Measurements from ENCODE around the gene NTSR1.

The NTSR1 gene

DNA sequence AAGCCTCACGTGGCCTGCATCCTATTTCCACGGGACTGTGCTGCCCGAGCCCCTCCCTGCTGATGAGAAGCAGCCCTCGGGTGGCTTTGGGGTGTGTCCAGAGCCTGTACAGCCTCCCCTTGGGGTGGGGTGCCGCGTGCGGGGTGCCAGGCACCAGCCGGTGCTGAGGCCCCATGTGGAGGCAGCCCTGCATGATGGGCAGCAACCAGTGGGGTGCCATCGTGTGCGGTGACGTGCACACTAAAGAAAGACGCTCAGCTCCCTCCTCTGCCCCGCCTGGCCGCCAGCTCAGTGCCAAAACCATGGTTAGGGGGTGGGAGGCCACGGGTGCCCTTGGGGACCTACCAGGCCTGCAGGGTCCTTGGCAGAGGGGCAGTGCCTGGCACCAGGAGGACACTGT is 26.2 kb downstream of the NTSR1 start:
- peaks cover 21% of the 10 kb centered on the region for H3K4me1 ChIP-seq (ENCODE audit: control insufficient read depth, insufficient read depth, low read length, poor library complexity, severe bottlenecking)
- WGBS, 2 experiments (ENCODE audit: insufficient coverage in 2 of 2), result 90 to 91% methylated on average over 9 to 15 of the region's 15 CpGs
- no peaks in the 10 kb centered on the region for H3K36me3 ChIP-seq (ENCODE audit: control insufficient read depth, insufficient read depth, low read length)
- no peaks in the 10 kb centered on the region for H3K9me3 ChIP-seq (ENCODE audit: control insufficient read depth, low read length)
- H3K4me3 ChIP-seq (ENCODE audit: extremely low read depth, insufficient read depth, low read length, poor library complexity, severe bottlenecking), result no peak overlapping the region
- no peak overlapping the region for H3K27ac ChIP-seq (ENCODE audit: low read depth, low read length, severe bottlenecking)

- peaks cover 25% of the 10 kb centered on the region for H3K4me1 ChIP-seq (ENCODE audit: control insufficient read depth, insufficient read depth, low read length, poor library complexity, severe bottlenecking)
- WGBS, 2 experiments (ENCODE audit: insufficient coverage in 2 of 2), result 85 to 96% methylated on average over 4 to 7 of the region's 19 CpGs
- no peak overlapping the region for H3K27ac ChIP-seq (ENCODE audit: low read depth, low read length, severe bottlenecking)
- no peak overlapping the region for H3K4me3 ChIP-seq (ENCODE audit: extremely low read depth, insufficient read depth, low read length, poor library complexity, severe bottlenecking)
- H3K36me3 ChIP-seq (ENCODE audit: control insufficient read depth, insufficient read depth, low read length), result no peaks in the 10 kb centered on the region
- no peaks in the 10 kb centered on the region for H3K9me3 ChIP-seq (ENCODE audit: control insufficient read depth, low read length)
These were observed 26.7 kb downstream of the NTSR1 start for GRCh38 chr20:62735331-62735821.

DNA sequence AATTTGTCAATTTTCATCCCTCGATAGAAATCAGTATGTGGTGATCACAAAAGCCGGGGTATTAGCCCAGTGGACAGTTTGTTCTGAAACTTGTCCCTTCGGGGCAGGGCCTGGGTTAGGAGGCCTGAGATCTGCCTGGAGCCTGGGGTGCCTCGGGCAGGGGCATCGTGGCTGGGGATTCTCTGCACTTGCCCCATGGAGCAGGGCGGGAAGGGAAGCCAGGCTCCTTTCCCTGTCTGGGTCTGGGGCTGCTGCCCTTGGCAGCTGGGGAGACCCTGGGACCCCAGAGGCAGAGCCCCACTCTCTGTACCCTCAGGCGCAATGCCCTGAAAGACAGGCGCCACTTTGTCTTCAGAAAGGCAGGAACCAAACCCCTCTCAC is 27.4 kb downstream of the NTSR1 start:
- peaks cover 32% of the 10 kb centered on the region for H3K4me1 ChIP-seq (ENCODE audit: control insufficient read depth, insufficient read depth, low read length, poor library complexity, severe bottlenecking)
- no peak overlapping the region for H3K27ac ChIP-seq (ENCODE audit: low read depth, low read length, severe bottlenecking)
- no peak overlapping the region for H3K4me3 ChIP-seq (ENCODE audit: extremely low read depth, insufficient read depth, low read length, poor library complexity, severe bottlenecking)
- H3K9me3 ChIP-seq (ENCODE audit: control insufficient read depth, low read length), result no peaks in the 10 kb centered on the region
- 93 to 94% methylated on average over 6 to 8 of the region's 8 CpGs for WGBS, 2 experiments (ENCODE audit: insufficient coverage in 2 of 2)
- H3K36me3 ChIP-seq (ENCODE audit: control insufficient read depth, insufficient read depth, low read length), result no peaks in the 10 kb centered on the region

DNA sequence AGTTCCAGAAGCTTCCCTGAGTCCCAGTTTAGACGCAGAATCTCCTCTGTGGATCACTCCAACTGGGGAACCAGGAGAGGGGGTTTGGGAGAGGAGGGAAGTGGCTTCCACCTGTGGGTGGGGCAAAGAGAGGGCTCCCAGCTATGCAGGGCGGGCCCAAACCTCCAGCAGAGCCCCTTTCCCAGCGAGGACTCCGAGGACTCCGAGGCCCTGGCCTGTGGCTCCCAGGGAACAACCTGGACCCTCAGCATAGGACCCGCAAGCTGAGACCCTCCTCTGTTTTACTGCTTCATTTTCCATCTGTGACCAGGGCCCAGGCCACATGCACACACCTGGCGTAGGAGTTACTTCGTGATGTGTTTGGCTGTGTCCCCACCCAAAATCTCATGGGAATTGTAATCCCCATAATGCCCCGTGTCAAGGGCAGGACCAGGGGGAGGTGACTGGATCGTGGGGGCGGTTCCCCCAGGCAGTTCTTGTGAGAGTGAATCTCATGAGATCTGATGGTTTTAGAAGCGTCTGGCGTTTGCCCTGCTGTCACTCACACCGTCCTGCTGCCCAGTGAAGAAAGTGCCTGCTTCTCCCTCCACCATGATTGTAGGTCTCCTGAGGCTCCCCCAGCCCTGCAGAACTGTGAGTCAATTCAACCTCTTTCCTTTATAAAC is 27.9 kb downstream of the NTSR1 start:
- WGBS, 2 experiments (ENCODE audit: insufficient coverage in 2 of 2), result 78 to 84% methylated on average over 7 to 10 of the region's 14 CpGs
- peaks cover 36% of the 10 kb centered on the region for H3K4me1 ChIP-seq (ENCODE audit: control insufficient read depth, insufficient read depth, low read length, poor library complexity, severe bottlenecking)
- no peak overlapping the region for H3K27ac ChIP-seq (ENCODE audit: low read depth, low read length, severe bottlenecking)
- H3K4me3 ChIP-seq (ENCODE audit: extremely low read depth, insufficient read depth, low read length, poor library complexity, severe bottlenecking), result no peak overlapping the region
- no peaks in the 10 kb centered on the region for H3K36me3 ChIP-seq (ENCODE audit: control insufficient read depth, insufficient read depth, low read length)
- H3K9me3 ChIP-seq (ENCODE audit: control insufficient read depth, low read length), result no peaks in the 10 kb centered on the region

DNA sequence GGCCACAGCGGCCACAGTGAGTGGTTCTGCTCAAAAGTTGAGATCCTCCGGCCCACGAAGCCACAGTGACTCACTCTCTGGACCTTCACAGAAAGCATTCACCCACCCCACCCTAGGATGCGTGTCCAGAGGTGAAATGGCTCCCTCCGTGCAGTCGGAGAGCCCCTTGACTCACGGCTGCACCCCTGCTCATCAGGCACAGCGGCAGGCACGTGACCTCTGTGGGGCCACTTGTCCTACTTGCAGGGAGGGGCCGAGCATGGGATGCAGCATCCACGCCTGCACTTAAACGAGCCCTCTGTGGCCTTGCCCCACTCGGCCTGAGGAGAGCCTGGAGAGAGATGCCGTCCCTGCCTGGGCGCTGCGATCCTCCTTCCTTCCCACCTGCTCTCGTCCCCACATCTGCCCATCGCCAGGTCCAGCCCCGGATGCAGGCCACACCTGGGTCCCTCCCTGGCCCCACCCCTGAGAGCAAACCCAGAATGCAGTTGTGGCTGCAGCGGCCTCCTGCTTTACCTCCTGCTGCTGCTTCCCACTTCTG is 28.7 kb downstream of the NTSR1 start:
- Histone ChIP-seq H3K27ac (ENCODE audit: low read depth, low read length, severe bottlenecking) (no peak overlapping the region), H3K4me1 (ENCODE audit: control insufficient read depth, insufficient read depth, low read length, poor library complexity, severe bottlenecking) (peaks cover 44% of the 10 kb centered on the region), H3K4me3 (ENCODE audit: extremely low read depth, insufficient read depth, low read length, poor library complexity, severe bottlenecking) (no peak overlapping the region), H3K36me3 (ENCODE audit: control insufficient read depth, insufficient read depth, low read length) (no peaks in the 10 kb centered on the region), H3K9me3 (ENCODE audit: control insufficient read depth, low read length) (no peaks in the 10 kb centered on the region)
- WGBS, 2 experiments (ENCODE audit: insufficient coverage in 2 of 2), result 80 to 90% methylated on average over 14 to 20 of the region's 20 CpGs

DNA sequence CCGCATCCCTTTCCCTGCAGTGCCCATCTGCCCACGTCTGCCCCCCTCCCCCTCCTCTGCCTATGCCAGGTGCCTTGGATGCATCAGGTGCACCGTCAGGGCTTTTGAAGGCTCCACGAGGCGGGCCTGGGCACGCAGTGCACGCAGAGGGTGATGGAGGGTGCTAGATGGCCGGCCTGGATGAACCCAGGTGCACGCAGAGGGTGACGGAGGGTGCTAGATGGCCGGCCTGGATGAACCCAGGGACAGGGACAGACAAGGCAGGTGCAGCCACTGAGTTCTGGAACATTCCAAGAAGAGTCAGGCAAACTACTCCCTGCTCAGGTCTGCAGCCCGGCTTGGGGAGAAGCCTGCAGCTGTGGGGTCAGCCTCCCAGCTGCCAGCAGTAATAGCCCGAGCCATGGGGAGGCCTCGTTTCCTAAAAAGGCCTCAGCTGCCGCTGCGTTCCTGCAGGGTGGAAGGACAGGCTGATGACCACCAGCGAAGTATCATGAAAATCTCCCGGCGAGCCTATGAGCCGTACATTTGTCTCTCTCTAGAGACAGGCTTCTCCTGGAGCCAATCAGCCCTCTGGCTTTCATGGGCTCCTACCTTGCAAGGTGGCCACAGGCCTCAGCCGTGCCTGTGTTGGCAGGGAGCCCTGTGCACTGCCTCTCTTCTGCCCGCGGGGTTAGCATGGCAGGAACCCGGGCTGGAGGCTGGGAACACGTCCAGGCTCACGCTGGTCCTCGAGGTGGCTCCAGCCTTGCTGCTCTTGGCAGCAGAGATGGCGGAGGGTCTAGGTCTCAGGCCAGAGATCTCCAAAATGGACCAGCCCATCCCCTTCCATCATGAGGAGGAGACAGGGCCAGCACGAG is 29.6 kb downstream of the NTSR1 start:
- 88 to 92% methylated on average over 26 to 29 of the region's 29 CpGs for WGBS, 2 experiments (ENCODE audit: insufficient coverage in 2 of 2)
- Histone ChIP-seq H3K9me3 (ENCODE audit: control insufficient read depth, low read length) (no peaks in the 10 kb centered on the region), H3K36me3 (ENCODE audit: control insufficient read depth, insufficient read depth, low read length) (no peaks in the 10 kb centered on the region), H3K4me1 (ENCODE audit: control insufficient read depth, insufficient read depth, low read length, poor library complexity, severe bottlenecking) (peaks cover 45% of the 10 kb centered on the region), H3K27ac (ENCODE audit: low read depth, low read length, severe bottlenecking) (no peak overlapping the region), H3K4me3 (ENCODE audit: extremely low read depth, insufficient read depth, low read length, poor library complexity, severe bottlenecking) (no peak overlapping the region)

- no peak overlapping the region for H3K4me3 ChIP-seq (ENCODE audit: extremely low read depth, insufficient read depth, low read length, poor library complexity, severe bottlenecking)
- H3K36me3 ChIP-seq (ENCODE audit: control insufficient read depth, insufficient read depth, low read length), result no peaks in the 10 kb centered on the region
- 94 to 98% methylated on average over 9 to 12 of the region's 12 CpGs for whole genome bisulfite sequencing, 2 experiments (ENCODE audit: insufficient coverage in 2 of 2)
- H3K9me3 ChIP-seq (ENCODE audit: control insufficient read depth, low read length), result no peaks in the 10 kb centered on the region
- peaks cover 45% of the 10 kb centered on the region for H3K4me1 ChIP-seq (ENCODE audit: control insufficient read depth, insufficient read depth, low read length, poor library complexity, severe bottlenecking)
- no peak overlapping the region for H3K27ac ChIP-seq (ENCODE audit: low read depth, low read length, severe bottlenecking)
These were observed 30.4 kb downstream of the NTSR1 start for GRCh38 chr20:62739067-62739466.

- no peak overlapping the region for H3K4me3 ChIP-seq (ENCODE audit: extremely low read depth, insufficient read depth, low read length, poor library complexity, severe bottlenecking)
- H3K9me3 ChIP-seq (ENCODE audit: control insufficient read depth, low read length), result no peaks in the 10 kb centered on the region
- H3K36me3 ChIP-seq (ENCODE audit: control insufficient read depth, insufficient read depth, low read length), result no peaks in the 10 kb centered on the region
- peaks cover 45% of the 10 kb centered on the region for H3K4me1 ChIP-seq (ENCODE audit: control insufficient read depth, insufficient read depth, low read length, poor library complexity, severe bottlenecking)
- H3K27ac ChIP-seq (ENCODE audit: low read depth, low read length, severe bottlenecking), result peak overlapping the region; percentile 85
- WGBS, 2 experiments (ENCODE audit: insufficient coverage in 2 of 2), result 61 to 65% methylated on average over 31 of the region's 32 CpGs
These were observed 31.1 kb downstream of the NTSR1 start for GRCh38 chr20:62739581-62740285.

- 45 to 50% methylated on average over 23 of the region's 28 CpGs for WGBS, 2 experiments (ENCODE audit: insufficient coverage in 2 of 2)
- Histone ChIP-seq H3K9me3 (ENCODE audit: control insufficient read depth, low read length) (no peaks in the 10 kb centered on the region), H3K36me3 (ENCODE audit: control insufficient read depth, insufficient read depth, low read length) (no peaks in the 10 kb centered on the region), H3K4me1 (ENCODE audit: control insufficient read depth, insufficient read depth, low read length, poor library complexity, severe bottlenecking) (peaks cover 45% of the 10 kb centered on the region), H3K4me3 (ENCODE audit: extremely low read depth, insufficient read depth, low read length, poor library complexity, severe bottlenecking) (no peak overlapping the region), H3K27ac (ENCODE audit: low read depth, low read length, severe bottlenecking) (peak overlapping the region; percentile 85)
These were observed 31.9 kb downstream of the NTSR1 start for GRCh38 chr20:62740286-62741141.

Measured in mesodermal cell (in vitro differentiated cells).